WTC11 (cell line): Measurements from ENCODE around the gene HSDL1. TPM values are rescaled to one million over a fixed set of nuclear protein-coding genes. Genes with fewer than 3 reads are reported as not detected.

Experiments
- ATAC-seq: fragments of 200-7000 bp; cut with Tn5 transposase; 2 replicates; pipeline ENCODE4 v1.10.0; 2021; ENCODE audit warnings: mild to moderate bottlenecking, moderate library complexity
- CTCF ChIA-PET: fragments of 300-600 bp; sonication (Branson Sonifier 250); formaldehyde crosslinking; loops from one replicate; lab custom pipeline; 2021; ENCODE audit warnings: antibody characterized with exemption; lab: Charles Lee
- POLR2A ChIA-PET: fragments of 350-600 bp; sonication (Branson Sonifier 250); formaldehyde crosslinking; loops from one replicate; lab custom pipeline; 2021; ENCODE audit warnings: antibody characterized with exemption; lab: Charles Lee
- DNase-seq: peaks from one replicate; pipeline ENCODE4 v3.0.0; 2021; ENCODE audit warnings: low spot score
- H3K27ac Mint-ChIP-seq: 2 replicates; pipeline ENCODE4 v1.8.0; 2021; ENCODE audit warnings: mixed read lengths
- H3K27me3 Mint-ChIP-seq: 2 replicates; pipeline ENCODE4 v1.8.0; 2021; ENCODE audit warnings: low read depth, mild to moderate bottlenecking, moderate library complexity, mixed read lengths
- H3K36me3 Mint-ChIP-seq: 2 replicates; pipeline ENCODE4 v1.8.0; 2021; ENCODE audit warnings: mixed read lengths
- H3K4me1 Mint-ChIP-seq: 2 replicates; pipeline ENCODE4 v1.8.0; 2022; ENCODE audit warnings: mixed read lengths
- H3K4me3 Mint-ChIP-seq: 2 replicates; pipeline ENCODE4 v1.8.0; 2021; ENCODE audit warnings: mild to moderate bottlenecking, moderate library complexity, mixed read lengths
- H3K9me3 Mint-ChIP-seq: 2 replicates; pipeline ENCODE4 v1.8.0; 2021; ENCODE audit warnings: mixed read lengths
- EMX1 ChIP-seq: fragments of 250-450 bp; sonication (Bioruptor Pico); IDR thresholded peaks from 2 replicates; pipeline ENCODE4 v1.8.0; 2021; ENCODE audit warnings: mild to moderate bottlenecking
- FOXJ3 ChIP-seq: sonication (generic); formaldehyde crosslinking; IDR thresholded peaks from 2 replicates; pipeline ENCODE4 v1.9.0; 2021; ENCODE audit warnings: missing genetic modification reagents, mild to moderate bottlenecking, borderline replicate concordance
- FOXP1 ChIP-seq: sonication (generic); formaldehyde crosslinking; IDR thresholded peaks from 2 replicates; pipeline ENCODE4 v1.8.0; 2022; ENCODE audit warnings: missing genetic modification reagents, mild to moderate bottlenecking, moderate library complexity, borderline replicate concordance
- GTF2I ChIP-seq: fragments of 250-450 bp; sonication (Bioruptor Pico); conservative IDR thresholded peaks from 2 replicates; pipeline ENCODE4 v1.4.0; 2021; ENCODE audit warnings: mild to moderate bottlenecking
- NFATC4 ChIP-seq: fragments of 250-450 bp; sonication (Bioruptor Pico); IDR thresholded peaks from 2 replicates; pipeline ENCODE4 v1.9.0; 2021; ENCODE audit warnings: mild to moderate bottlenecking
- NFYB ChIP-seq: sonication (generic); formaldehyde crosslinking; conservative IDR thresholded peaks from 2 replicates; pipeline ENCODE4 v1.8.0; 2022; ENCODE audit warnings: low read depth, missing genetic modification reagents
- NR1H2 ChIP-seq: sonication (generic); formaldehyde crosslinking; IDR thresholded peaks from 2 replicates; pipeline ENCODE4 v1.9.0; 2021; ENCODE audit warnings: mild to moderate bottlenecking, moderate library complexity, missing genetic modification reagents
- NR3C1 ChIP-seq: sonication (generic); formaldehyde crosslinking; conservative IDR thresholded peaks from 2 replicates; pipeline ENCODE4 v1.8.1; 2023; ENCODE audit warnings: low read depth, mild to moderate bottlenecking, missing genetic modification reagents
- OVOL2 ChIP-seq: fragments of 250-450 bp; sonication (Bioruptor Pico); IDR thresholded peaks from 2 replicates; pipeline ENCODE4 v1.9.0; 2021; ENCODE audit warnings: mild to moderate bottlenecking, borderline replicate concordance
- TCF7 ChIP-seq: sonication (generic); formaldehyde crosslinking; IDR thresholded peaks from 2 replicates; pipeline ENCODE4 v1.8.0; 2022; ENCODE audit warnings: mild to moderate bottlenecking, low read depth, missing genetic modification reagents, moderate library complexity
- TEAD4 ChIP-seq: sonication (generic); formaldehyde crosslinking; IDR thresholded peaks from 2 replicates; pipeline ENCODE4 v1.8.0; 2022; ENCODE audit warnings: mild to moderate bottlenecking, missing genetic modification reagents
- ZNF121 ChIP-seq: sonication (generic); formaldehyde crosslinking; IDR thresholded peaks from 2 replicates; pipeline ENCODE4 v1.8.0; 2023; ENCODE audit warnings: missing genetic modification reagents
- total RNA-seq: library from RNA; stranded (reverse); gene quantifications from 3 replicates; pipeline ENCODE4 v1.2.3, GENCODE V29; 2021
- TF ChIP-seq, protein P1 (sequence below): fragments of 250-450 bp; sonication (Bioruptor Pico); IDR thresholded peaks from 2 replicates; pipeline ENCODE4 v1.9.0; 2021; ENCODE audit warnings: moderate library complexity, mild to moderate bottlenecking, inconsistent platforms, borderline replicate concordance
- TF ChIP-seq, protein P2 (sequence below): fragments of 250-450 bp; sonication (Bioruptor Pico); IDR thresholded peaks from 2 replicates; pipeline ENCODE4 v1.8.0; 2021; ENCODE audit warnings: mild to moderate bottlenecking
- TF ChIP-seq, protein P3 (sequence below): sonication (generic); formaldehyde crosslinking; IDR thresholded peaks from 2 replicates; pipeline ENCODE4 v1.8.0; 2022; ENCODE audit warnings: mild to moderate bottlenecking, missing genetic modification reagents
- TF ChIP-seq, protein P4 (sequence below): fragments of 200-600 bp; IDR thresholded peaks from 2 replicates; pipeline ENCODE4 v1.8.0; 2022; ENCODE audit warnings: antibody characterized with exemption
- TF ChIP-seq, protein P5 (sequence below): fragments of 250-450 bp; sonication (Bioruptor Pico); IDR thresholded peaks from 2 replicates; pipeline ENCODE4 v1.9.0; 2021; ENCODE audit warnings: mild to moderate bottlenecking
- TF ChIP-seq, protein P6 (sequence below): sonication (generic); formaldehyde crosslinking; IDR thresholded peaks from 2 replicates; pipeline ENCODE4 v1.8.1; 2023; ENCODE audit warnings: mild to moderate bottlenecking, missing genetic modification reagents, moderate library complexity
- TF ChIP-seq, protein P7 (sequence below): sonication (generic); formaldehyde crosslinking; IDR thresholded peaks from 2 replicates; pipeline ENCODE4 v1.8.1; 2023; ENCODE audit warnings: mild to moderate bottlenecking, moderate library complexity, missing genetic modification reagents
- TF ChIP-seq, protein P8 (sequence below): sonication (generic); formaldehyde crosslinking; IDR thresholded peaks from 2 replicates; pipeline ENCODE4 v1.8.0; 2023; ENCODE audit warnings: missing genetic modification reagents

The HSDL1 gene
- total RNA-seq, 1 experiment from 2014 or later = 48.6 TPM

DNA sequence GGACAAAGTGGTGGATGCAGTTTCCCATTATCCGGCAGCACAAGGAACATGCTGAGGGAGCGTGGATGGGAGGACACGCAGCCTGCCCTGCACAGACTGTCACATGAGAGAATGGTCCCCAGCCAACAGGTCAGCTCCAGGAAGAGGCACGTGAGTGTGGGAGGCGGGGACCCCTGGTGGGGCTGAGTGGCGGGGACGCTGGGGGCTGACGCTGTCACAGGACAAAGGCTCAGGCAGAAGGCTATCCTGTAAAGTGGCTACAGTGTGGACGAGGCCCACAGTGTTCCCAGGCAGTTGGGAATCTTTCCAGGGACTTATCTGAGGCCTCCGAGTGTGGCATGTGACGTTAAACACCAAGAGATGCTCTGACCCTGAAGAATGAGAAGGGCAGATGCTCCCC is 58.6 kb downstream of the HSDL1 start:
- CTCF ChIA-PET = interaction anchor here (4.3 kb wide), 1 partner anchor 101 kb away, joined by 28 read pairs; the partner anchor contains the start of gene TAF1C
- no peaks in the 10 kb centered on the region for H3K27me3 Mint-ChIP-seq
- H3K4me3 Mint-ChIP-seq = no peak overlapping the region
- H3K9me3 Mint-ChIP-seq = no peaks in the 10 kb centered on the region
- no peak overlapping the region for H3K27ac Mint-ChIP-seq
- ATAC-seq = no peak
- TF ChIP-seq, protein P1, sequence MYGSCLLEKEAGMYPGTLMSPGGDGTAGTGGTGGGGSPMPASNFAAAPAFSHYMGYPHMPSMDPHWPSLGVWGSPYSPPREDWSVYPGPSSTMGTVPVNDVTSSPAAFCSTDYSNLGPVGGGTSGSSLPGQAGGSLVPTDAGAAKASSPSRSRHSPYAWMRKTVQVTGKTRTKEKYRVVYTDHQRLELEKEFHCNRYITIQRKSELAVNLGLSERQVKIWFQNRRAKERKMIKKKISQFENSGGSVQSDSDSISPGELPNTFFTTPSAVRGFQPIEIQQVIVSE = no peak
- TF ChIP-seq, protein P2, sequence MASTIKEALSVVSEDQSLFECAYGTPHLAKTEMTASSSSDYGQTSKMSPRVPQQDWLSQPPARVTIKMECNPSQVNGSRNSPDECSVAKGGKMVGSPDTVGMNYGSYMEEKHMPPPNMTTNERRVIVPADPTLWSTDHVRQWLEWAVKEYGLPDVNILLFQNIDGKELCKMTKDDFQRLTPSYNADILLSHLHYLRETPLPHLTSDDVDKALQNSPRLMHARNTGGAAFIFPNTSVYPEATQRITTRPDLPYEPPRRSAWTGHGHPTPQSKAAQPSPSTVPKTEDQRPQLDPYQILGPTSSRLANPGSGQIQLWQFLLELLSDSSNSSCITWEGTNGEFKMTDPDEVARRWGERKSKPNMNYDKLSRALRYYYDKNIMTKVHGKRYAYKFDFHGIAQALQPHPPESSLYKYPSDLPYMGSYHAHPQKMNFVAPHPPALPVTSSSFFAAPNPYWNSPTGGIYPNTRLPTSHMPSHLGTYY (CRISPR knock-in tag) = no peak
- no peak for TF ChIP-seq NFATC4
- TF ChIP-seq EMX1 (CRISPR knock-in tag) = no peak
- TF ChIP-seq, protein P3, sequence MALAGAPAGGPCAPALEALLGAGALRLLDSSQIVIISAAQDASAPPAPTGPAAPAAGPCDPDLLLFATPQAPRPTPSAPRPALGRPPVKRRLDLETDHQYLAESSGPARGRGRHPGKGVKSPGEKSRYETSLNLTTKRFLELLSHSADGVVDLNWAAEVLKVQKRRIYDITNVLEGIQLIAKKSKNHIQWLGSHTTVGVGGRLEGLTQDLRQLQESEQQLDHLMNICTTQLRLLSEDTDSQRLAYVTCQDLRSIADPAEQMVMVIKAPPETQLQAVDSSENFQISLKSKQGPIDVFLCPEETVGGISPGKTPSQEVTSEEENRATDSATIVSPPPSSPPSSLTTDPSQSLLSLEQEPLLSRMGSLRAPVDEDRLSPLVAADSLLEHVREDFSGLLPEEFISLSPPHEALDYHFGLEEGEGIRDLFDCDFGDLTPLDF (CRISPR knock-in tag) = no peak
- TF ChIP-seq FOXJ3 = no peak
- TF ChIP-seq OVOL2 = no peak
- TF ChIP-seq FOXP1 (CRISPR knock-in tag) = no peak
- no peak for TF ChIP-seq TEAD4 (CRISPR knock-in tag)
- TF ChIP-seq NR3C1 (CRISPR knock-in tag) = no peak
- TF ChIP-seq, protein P4, sequence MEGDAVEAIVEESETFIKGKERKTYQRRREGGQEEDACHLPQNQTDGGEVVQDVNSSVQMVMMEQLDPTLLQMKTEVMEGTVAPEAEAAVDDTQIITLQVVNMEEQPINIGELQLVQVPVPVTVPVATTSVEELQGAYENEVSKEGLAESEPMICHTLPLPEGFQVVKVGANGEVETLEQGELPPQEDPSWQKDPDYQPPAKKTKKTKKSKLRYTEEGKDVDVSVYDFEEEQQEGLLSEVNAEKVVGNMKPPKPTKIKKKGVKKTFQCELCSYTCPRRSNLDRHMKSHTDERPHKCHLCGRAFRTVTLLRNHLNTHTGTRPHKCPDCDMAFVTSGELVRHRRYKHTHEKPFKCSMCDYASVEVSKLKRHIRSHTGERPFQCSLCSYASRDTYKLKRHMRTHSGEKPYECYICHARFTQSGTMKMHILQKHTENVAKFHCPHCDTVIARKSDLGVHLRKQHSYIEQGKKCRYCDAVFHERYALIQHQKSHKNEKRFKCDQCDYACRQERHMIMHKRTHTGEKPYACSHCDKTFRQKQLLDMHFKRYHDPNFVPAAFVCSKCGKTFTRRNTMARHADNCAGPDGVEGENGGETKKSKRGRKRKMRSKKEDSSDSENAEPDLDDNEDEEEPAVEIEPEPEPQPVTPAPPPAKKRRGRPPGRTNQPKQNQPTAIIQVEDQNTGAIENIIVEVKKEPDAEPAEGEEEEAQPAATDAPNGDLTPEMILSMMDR = no peak
- TF ChIP-seq GTF2I (CRISPR knock-in tag) = no peak
- no peak for TF ChIP-seq NR1H2 (CRISPR knock-in tag)
- TF ChIP-seq, protein P5, sequence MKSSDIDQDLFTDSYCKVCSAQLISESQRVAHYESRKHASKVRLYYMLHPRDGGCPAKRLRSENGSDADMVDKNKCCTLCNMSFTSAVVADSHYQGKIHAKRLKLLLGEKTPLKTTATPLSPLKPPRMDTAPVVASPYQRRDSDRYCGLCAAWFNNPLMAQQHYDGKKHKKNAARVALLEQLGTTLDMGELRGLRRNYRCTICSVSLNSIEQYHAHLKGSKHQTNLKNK (CRISPR knock-in tag) = no peak
- TF ChIP-seq, protein P6, sequence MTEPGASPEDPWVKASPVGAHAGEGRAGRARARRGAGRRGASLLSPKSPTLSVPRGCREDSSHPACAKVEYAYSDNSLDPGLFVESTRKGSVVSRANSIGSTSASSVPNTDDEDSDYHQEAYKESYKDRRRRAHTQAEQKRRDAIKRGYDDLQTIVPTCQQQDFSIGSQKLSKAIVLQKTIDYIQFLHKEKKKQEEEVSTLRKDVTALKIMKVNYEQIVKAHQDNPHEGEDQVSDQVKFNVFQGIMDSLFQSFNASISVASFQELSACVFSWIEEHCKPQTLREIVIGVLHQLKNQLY (CRISPR knock-in tag) = no peak
- no peak for TF ChIP-seq NFYB (CRISPR knock-in tag)
- TF ChIP-seq, protein P7, sequence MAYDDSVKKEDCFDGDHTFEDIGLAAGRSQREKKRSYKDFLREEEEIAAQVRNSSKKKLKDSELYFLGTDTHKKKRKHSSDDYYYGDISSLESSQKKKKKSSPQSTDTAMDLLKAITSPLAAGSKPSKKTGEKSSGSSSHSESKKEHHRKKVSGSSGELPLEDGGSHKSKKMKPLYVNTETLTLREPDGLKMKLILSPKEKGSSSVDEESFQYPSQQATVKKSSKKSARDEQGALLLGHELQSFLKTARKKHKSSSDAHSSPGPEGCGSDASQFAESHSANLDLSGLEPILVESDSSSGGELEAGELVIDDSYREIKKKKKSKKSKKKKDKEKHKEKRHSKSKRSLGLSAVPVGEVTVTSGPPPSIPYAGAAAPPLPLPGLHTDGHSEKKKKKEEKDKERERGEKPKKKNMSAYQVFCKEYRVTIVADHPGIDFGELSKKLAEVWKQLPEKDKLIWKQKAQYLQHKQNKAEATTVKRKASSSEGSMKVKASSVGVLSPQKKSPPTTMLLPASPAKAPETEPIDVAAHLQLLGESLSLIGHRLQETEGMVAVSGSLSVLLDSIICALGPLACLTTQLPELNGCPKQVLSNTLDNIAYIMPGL (CRISPR knock-in tag) = no peak
- TF ChIP-seq, protein P8, sequence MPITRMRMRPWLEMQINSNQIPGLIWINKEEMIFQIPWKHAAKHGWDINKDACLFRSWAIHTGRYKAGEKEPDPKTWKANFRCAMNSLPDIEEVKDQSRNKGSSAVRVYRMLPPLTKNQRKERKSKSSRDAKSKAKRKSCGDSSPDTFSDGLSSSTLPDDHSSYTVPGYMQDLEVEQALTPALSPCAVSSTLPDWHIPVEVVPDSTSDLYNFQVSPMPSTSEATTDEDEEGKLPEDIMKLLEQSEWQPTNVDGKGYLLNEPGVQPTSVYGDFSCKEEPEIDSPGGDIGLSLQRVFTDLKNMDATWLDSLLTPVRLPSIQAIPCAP (CRISPR knock-in tag) = no peak
- TF ChIP-seq ZNF121 (CRISPR knock-in tag) = no peak
- TF ChIP-seq TCF7 (CRISPR knock-in tag) = no peak
- TF ChIP-seq, all 79 proteins: peak for 0
- Mint-ChIP-seq H3K36me3 (peaks cover 53% of the 10 kb centered on the region), H3K4me1 (no peaks in the 10 kb centered on the region)
- DNase-seq = no peak
- POLR2A ChIA-PET = no interaction called here
